HG02763 (cell line): ENCODE results near the gene CHST6.
A peak's percentile ranks its signal among the peaks of the same experiment; 100 is the strongest.
"Not testable (repeated sequence)": the region's sequence is repeated elsewhere in the genome, so short reads cannot be mapped to it uniquely, and the experiment has no call there.

ENCODE experiments used
- ATAC-seq: cut with Tn5 transposase; IDR thresholded peaks from one replicate; pipeline ENCODE4 v1.9.1; 2021; ENCODE audit warnings: mild to moderate bottlenecking, moderate library complexity; ENCODE audit not compliant: unreplicated experiment

CHST6 gene

GRCh38 chr16:75503801-75504200, 8.6 kb upstream of the CHST6 start:
- ATAC-seq, result no peak

GRCh38 chr16:75502916-75503605, 7.8 kb upstream of the CHST6 start:
- ATAC-seq, result no peak

- not testable (repeated sequence) for ATAC-seq
Measured at GRCh38 chr16:75501820-75502219, 6.6 kb upstream of the CHST6 start.

GRCh38 chr16:75501359-75501758, 6.1 kb upstream of the CHST6 start:
- ATAC-seq, result no peak

- not testable (repeated sequence) for ATAC-seq
Measured at GRCh38 chr16:75498605-75499322, 3.5 kb upstream of the CHST6 start.

- no peak for ATAC-seq
Measured at GRCh38 chr16:75497558-75497957, 2.3 kb upstream of the CHST6 start.

GRCh38 chr16:75494661-75495075, 573 bp downstream of the CHST6 start:
- no peak for ATAC-seq

- ATAC-seq, result no peak
Measured at GRCh38 chr16:75494184-75494583, 1.1 kb downstream of the CHST6 start.

- ATAC-seq, result no peak
Measured at GRCh38 chr16:75491876-75492275, 3.4 kb downstream of the CHST6 start.

GRCh38 chr16:75488322-75488721, 6.9 kb downstream of the CHST6 start:
- ATAC-seq, result no peak

GRCh38 chr16:75486676-75487313, 8.4 kb downstream of the CHST6 start:
- ATAC-seq, result peak; percentile 70

GRCh38 chr16:75486014-75486675, 9.1 kb downstream of the CHST6 start:
- ATAC-seq, result no peak

GRCh38 chr16:75485230-75486013, 9.8 kb downstream of the CHST6 start:
- ATAC-seq, result no peak

GRCh38 chr16:75483222-75483621, 12.0 kb downstream of the CHST6 start:
- no peak for ATAC-seq

GRCh38 chr16:75482434-75483205, 12.6 kb downstream of the CHST6 start:
- no peak for ATAC-seq

GRCh38 chr16:75481475-75481874, 13.8 kb downstream of the CHST6 start:
- no peak for ATAC-seq

GRCh38 chr16:75479421-75479990, 15.7 kb downstream of the CHST6 start:
- no peak for ATAC-seq

GRCh38 chr16:75478480-75479345, 16.5 kb downstream of the CHST6 start:
- no peak for ATAC-seq
